ENCODE measurements around the gene TNFSF11. TPM values are rescaled to one million over a fixed set of nuclear protein-coding genes. Genes with fewer than 3 reads are reported as not detected.
"Not testable (repeated sequence)": the region's sequence is repeated elsewhere in the genome, so short reads cannot be mapped to it uniquely, and the experiment has no call there.

The TNFSF11 gene
- total RNA-seq, 6 experiments from 2014 or later: 0.15 to 1.5 (median 0.45) TPM

DNA sequence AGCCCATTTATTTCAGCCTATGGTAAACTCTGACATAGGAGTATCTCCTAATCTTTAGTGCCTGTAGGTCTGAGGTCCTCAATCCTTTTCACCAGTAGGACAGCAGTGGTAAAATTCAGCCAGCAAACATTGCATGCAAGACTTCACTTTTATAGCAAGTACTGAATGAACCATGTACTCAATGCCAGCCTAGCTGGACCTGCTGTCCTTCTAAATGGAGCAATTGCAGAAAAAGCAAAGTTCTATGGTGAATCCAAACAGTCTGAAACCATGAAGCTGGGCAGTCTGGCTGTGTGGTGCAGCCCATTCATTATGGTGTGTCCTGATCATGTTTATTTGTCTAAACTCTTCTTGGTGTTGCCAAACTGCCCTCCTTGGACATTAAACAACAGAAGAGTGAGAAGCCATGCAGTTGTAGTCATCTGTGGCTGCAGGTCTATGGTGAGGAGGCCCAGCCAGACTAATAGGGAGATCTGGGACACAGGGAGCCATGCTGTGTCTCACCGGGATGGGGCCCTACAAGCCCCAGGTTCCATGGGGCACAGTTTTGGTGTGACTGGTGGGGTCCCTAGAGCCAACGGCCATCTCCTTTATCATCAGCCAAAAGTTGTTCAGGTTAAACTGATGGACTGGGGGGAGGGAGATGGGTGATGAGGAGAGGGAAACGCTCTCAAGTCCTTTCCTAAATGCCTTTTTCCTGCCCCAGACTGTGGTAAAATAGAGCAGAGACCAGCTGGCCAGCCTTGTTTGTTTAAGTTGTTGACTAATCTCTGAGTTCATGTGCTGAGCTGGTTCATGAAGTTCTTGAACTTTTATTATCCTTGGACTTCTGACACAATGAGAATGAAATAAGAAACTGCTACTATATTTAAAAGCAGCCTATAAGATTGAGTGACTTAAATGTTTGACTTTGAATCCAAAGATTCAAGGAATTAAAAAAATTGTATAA, 20.6 kb upstream of the TNFSF11 start:
- Histone ChIP-seq H3K9me3 (no peaks in the 10 kb centered on the region), H3K27ac (peak overlapping the region in 2 of 3 donors; percentile 81 to 92), H3K4me1 (peaks cover 0 to 33% (median 6%) of the 10 kb centered on the region in 4 donors), H3K27me3 (no peaks in the 10 kb centered on the region), H3K36me3 (no peaks in the 10 kb centered on the region), H3K4me3 (no peak overlapping the region)
- intact Hi-C loops (cut with DNase I): no loop called here
- 27% methylated on average over 2 of the region's 3 CpGs for WGBS (ENCODE audit: insufficient coverage, low coverage, low lambda C conversion rate, missing lambda C conversion rate)
- TF ChIP-seq, protein P1, sequence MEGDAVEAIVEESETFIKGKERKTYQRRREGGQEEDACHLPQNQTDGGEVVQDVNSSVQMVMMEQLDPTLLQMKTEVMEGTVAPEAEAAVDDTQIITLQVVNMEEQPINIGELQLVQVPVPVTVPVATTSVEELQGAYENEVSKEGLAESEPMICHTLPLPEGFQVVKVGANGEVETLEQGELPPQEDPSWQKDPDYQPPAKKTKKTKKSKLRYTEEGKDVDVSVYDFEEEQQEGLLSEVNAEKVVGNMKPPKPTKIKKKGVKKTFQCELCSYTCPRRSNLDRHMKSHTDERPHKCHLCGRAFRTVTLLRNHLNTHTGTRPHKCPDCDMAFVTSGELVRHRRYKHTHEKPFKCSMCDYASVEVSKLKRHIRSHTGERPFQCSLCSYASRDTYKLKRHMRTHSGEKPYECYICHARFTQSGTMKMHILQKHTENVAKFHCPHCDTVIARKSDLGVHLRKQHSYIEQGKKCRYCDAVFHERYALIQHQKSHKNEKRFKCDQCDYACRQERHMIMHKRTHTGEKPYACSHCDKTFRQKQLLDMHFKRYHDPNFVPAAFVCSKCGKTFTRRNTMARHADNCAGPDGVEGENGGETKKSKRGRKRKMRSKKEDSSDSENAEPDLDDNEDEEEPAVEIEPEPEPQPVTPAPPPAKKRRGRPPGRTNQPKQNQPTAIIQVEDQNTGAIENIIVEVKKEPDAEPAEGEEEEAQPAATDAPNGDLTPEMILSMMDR (IDR thresholded peaks at IDR 0.05): no peak
- TF ChIP-seq POLR2A (IDR thresholded peaks at IDR 0.05): no peak
- peak in 1 of 3 donors; percentile 56 for DNase-seq
- ATAC-seq: peak; percentile 86 to 89 (median 86)

DNA sequence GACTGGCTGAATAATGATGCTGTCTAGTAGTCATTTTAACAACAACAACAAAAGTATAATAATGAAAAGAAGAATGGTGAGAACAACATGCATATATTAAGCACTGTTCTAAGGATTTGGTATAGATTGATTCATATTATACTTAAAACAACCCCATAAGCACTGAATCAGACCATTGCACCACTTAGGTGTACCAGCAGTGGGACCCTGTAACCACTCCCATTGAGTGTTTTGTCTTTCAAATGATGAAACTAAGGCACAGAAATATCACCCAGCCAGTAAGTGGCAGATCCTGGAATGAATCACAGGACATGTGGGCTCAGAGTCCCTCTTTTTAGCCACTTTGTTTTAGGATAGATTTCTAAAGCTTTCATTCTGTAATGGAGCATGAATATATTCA, 14.9 kb upstream of the TNFSF11 start:
- no peak for DNase-seq
- Histone ChIP-seq H3K27ac (no peak overlapping the region), H3K36me3 (no peaks in the 10 kb centered on the region), H3K4me1 (peaks cover 0 to 4% (median 1%) of the 10 kb centered on the region in 4 donors), H3K9me3 (no peaks in the 10 kb centered on the region), H3K4me3 (no peak overlapping the region), H3K27me3 (no peaks in the 10 kb centered on the region)
- ATAC-seq: no peak
- intact Hi-C loops (cut with DNase I): no loop called here
- TF ChIP-seq, protein P1 (IDR thresholded peaks at IDR 0.05): no peak
- no peak for TF ChIP-seq POLR2A (IDR thresholded peaks at IDR 0.05)

DNA sequence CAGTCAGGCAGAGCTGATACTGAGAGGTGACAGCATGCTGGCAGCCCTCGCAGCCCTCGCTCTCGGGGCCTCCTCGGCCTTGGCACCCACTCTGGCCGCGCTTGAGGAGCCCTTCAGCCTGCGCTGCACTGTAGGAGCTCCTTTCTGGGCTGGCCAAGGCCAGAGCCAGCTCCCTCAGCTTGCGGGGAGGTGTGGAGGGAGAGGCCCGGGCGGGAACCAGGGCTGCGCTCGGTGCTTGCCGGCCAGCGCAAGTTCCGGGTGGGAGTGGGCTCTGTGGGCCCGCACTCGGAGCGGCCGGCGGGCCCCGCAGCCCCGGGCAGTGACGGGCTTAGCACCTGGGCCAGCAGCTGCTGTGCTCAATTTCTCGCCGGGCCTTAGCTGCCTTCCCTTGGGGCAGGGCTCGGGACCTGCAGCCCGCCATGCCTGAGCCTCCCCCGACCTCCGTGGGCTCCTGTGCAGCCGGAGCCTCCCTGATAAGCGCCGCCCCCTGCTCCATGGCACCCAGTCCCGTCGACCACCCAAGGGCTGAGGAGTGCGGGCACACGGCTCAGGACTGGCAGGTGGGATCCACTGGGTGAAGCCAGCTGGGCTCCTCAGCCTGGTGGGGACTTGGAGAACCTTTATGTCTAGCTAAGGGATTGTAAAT, 14.3 kb upstream of the TNFSF11 start:
- WGBS (ENCODE audit: insufficient coverage, low coverage, low lambda C conversion rate, missing lambda C conversion rate): 92% methylated on average over 5 of the region's 36 CpGs
- H3K36me3 ChIP-seq; DNase-seq; H3K4me3 ChIP-seq; ATAC-seq; H3K27me3 ChIP-seq; H3K27ac ChIP-seq; H3K4me1 ChIP-seq; intact Hi-C loops (cut with DNase I); H3K9me3 ChIP-seq: not testable (repeated sequence)

DNA sequence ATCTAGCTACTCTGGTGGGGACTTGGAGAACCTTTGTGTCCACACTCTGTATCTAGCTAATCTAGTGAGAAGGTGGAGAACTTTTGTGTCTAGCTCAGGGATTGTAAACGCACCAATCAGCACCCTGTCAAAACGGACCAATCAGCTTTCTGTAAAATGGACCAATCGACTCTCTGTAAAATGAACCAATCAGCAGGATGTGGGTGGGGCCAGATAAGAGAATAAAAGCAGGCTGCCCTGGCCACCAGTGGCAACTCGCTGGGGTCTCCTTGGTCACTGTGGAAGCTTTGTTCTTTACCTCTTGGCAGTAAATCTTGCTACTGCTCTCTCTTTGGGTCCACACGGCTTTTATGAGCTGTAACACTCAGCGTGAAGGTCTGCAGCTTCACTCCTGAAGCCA, 13.6 kb upstream of the TNFSF11 start:
- H3K4me3 ChIP-seq; H3K4me1 ChIP-seq; H3K27ac ChIP-seq; ATAC-seq; H3K9me3 ChIP-seq; H3K36me3 ChIP-seq; intact Hi-C loops (cut with DNase I); H3K27me3 ChIP-seq; DNase-seq: not testable (repeated sequence)
- 57% methylated on average over 3 of the region's 6 CpGs for WGBS (ENCODE audit: insufficient coverage, low coverage, low lambda C conversion rate, missing lambda C conversion rate)

DNA sequence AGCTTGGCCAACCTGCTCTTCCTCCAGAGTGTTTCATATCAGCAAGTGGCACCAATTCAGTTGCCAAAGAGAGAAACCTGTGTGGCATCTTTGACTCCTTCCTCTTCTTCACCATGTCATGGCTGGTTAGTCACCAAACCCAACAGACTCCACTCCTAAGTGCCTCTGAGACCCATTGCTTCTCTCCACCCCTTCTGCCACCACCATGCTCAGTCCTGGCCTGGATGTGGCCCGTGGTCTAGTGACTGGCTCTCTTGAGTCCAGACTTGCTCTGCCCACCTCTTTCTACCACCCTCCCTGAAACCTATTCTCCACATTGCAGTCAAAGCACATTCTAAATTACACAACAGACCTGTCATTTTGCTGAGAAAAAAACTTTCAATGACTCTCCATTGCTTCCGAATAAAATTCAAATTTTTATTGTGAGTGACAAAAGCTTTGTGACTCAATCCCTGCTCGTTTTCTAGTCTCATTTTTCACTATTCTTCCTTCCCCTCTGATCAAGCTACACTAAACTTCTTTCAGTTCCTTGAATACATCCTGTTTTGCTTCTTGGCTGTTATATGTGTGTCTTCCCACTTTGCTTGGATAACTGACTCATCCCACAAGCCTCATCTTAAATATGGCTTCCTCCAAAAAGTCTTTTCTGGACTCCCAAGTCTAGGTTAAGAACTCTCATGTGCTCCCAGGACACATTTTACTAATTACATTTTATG, 12.0 kb upstream of the TNFSF11 start:
- Histone ChIP-seq H3K9me3 (no peaks in the 10 kb centered on the region), H3K27me3 (no peaks in the 10 kb centered on the region), H3K36me3 (no peaks in the 10 kb centered on the region), H3K27ac (no peak overlapping the region), H3K4me3 (no peak overlapping the region), H3K4me1 (no peaks in the 10 kb centered on the region)
- ATAC-seq (no peak), DNase-seq (no peak)
- TF ChIP-seq, protein P1 (IDR thresholded peaks at IDR 0.05): no peak
- TF ChIP-seq POLR2A (IDR thresholded peaks at IDR 0.05): no peak
- intact Hi-C loops (cut with DNase I): no loop called here
- 49% methylated on average over 3 of the region's 3 CpGs for WGBS (ENCODE audit: insufficient coverage, low coverage, low lambda C conversion rate, missing lambda C conversion rate)
